ENCODE measurements around the gene AIF1. TPM values are rescaled to one million over a fixed set of nuclear protein-coding genes. Genes with fewer than 3 reads are reported as not detected.

Gene AIF1
- total RNA-seq, 2 experiments from 2014 or later = 16.3 to 22.0 TPM

GRCh38 chr6:31609519-31610406, 5.3 kb upstream of the AIF1 start:
- Histone ChIP-seq H3K9me2 (ENCODE audit: insufficient read depth, low read length) (no peaks in the 10 kb centered on the region), H2AFZ (ENCODE audit: low read length) (no peak overlapping the region), H3K9me3 (ENCODE audit: low read length) (no peaks in the 10 kb centered on the region), H3K4me3 (ENCODE audit: low read depth, low read length, poor library complexity, severe bottlenecking) (no peak overlapping the region), H3K4me1 (ENCODE audit: insufficient read depth, low read length, poor library complexity, severe bottlenecking) (peaks cover 9% of the 10 kb centered on the region), H3K79me2 (ENCODE audit: insufficient read depth, low read depth, low read length) (no peaks in the 10 kb centered on the region), H3K4me2 (ENCODE audit: low read length) (no peak overlapping the region), H3K36me3 (ENCODE audit: insufficient read depth, low read length) (no peaks in the 10 kb centered on the region), H4K20me1 (ENCODE audit: insufficient read depth, low read length) (no peaks in the 10 kb centered on the region), H3K27ac (ENCODE audit: low read depth, low read length, poor library complexity, severe bottlenecking) (no peak overlapping the region)
- CTCF ChIA-PET (ENCODE audit: unreplicated experiment) = interaction anchor here (0.6 kb wide), 1 partner anchor 79 kb away, joined by 5 read pairs; no protein-coding TSS in a partner anchor
- POLR2A ChIA-PET = no interaction called here
- BruUV-seq (replicated peaks) = no TSS peak
- no peak for DNase-seq (ENCODE audit: low spot score)
- TF ChIP-seq EZH2phosphoT487 (IDR thresholded peaks at IDR 0.05; ENCODE audit: borderline replicate concordance, low read depth, low read length) = no peak
- TF ChIP-seq, protein P1, sequence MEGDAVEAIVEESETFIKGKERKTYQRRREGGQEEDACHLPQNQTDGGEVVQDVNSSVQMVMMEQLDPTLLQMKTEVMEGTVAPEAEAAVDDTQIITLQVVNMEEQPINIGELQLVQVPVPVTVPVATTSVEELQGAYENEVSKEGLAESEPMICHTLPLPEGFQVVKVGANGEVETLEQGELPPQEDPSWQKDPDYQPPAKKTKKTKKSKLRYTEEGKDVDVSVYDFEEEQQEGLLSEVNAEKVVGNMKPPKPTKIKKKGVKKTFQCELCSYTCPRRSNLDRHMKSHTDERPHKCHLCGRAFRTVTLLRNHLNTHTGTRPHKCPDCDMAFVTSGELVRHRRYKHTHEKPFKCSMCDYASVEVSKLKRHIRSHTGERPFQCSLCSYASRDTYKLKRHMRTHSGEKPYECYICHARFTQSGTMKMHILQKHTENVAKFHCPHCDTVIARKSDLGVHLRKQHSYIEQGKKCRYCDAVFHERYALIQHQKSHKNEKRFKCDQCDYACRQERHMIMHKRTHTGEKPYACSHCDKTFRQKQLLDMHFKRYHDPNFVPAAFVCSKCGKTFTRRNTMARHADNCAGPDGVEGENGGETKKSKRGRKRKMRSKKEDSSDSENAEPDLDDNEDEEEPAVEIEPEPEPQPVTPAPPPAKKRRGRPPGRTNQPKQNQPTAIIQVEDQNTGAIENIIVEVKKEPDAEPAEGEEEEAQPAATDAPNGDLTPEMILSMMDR (conservative IDR thresholded peaks at IDR 0.05; ENCODE audit: low read length) = no peak
- intact Hi-C loops (cut with micrococcal nuclease; ENCODE audit: unreplicated experiment) = no loop called here

GRCh38 chr6:31610968-31611367, 4.1 kb upstream of the AIF1 start:
- POLR2A ChIA-PET = no interaction called here
- no peak for DNase-seq (ENCODE audit: low spot score)
- H3K9me2 ChIP-seq (ENCODE audit: insufficient read depth, low read length) = no peaks in the 10 kb centered on the region
- H3K36me3 ChIP-seq (ENCODE audit: insufficient read depth, low read length) = no peaks in the 10 kb centered on the region
- H3K79me2 ChIP-seq (ENCODE audit: insufficient read depth, low read depth, low read length) = no peaks in the 10 kb centered on the region
- TF ChIP-seq, protein P1 (conservative IDR thresholded peaks at IDR 0.05; ENCODE audit: low read length) = no peak
- no peak for TF ChIP-seq EZH2phosphoT487 (IDR thresholded peaks at IDR 0.05; ENCODE audit: borderline replicate concordance, low read depth, low read length)
- no peaks in the 10 kb centered on the region for H3K9me3 ChIP-seq (ENCODE audit: low read length)
- H3K4me3 ChIP-seq (ENCODE audit: low read depth, low read length, poor library complexity, severe bottlenecking) = no peak overlapping the region
- intact Hi-C loops (cut with micrococcal nuclease; ENCODE audit: unreplicated experiment) = no loop called here
- no peak overlapping the region for H2AFZ ChIP-seq (ENCODE audit: low read length)
- CTCF ChIA-PET (ENCODE audit: unreplicated experiment) = no interaction called here
- H3K27ac ChIP-seq (ENCODE audit: low read depth, low read length, poor library complexity, severe bottlenecking) = no peak overlapping the region
- no TSS peak for BruUV-seq (replicated peaks)
- H3K4me1 ChIP-seq (ENCODE audit: insufficient read depth, low read length, poor library complexity, severe bottlenecking) = peaks cover 21% of the 10 kb centered on the region
- H3K4me2 ChIP-seq (ENCODE audit: low read length) = no peak overlapping the region
- no peaks in the 10 kb centered on the region for H4K20me1 ChIP-seq (ENCODE audit: insufficient read depth, low read length)

DNA sequence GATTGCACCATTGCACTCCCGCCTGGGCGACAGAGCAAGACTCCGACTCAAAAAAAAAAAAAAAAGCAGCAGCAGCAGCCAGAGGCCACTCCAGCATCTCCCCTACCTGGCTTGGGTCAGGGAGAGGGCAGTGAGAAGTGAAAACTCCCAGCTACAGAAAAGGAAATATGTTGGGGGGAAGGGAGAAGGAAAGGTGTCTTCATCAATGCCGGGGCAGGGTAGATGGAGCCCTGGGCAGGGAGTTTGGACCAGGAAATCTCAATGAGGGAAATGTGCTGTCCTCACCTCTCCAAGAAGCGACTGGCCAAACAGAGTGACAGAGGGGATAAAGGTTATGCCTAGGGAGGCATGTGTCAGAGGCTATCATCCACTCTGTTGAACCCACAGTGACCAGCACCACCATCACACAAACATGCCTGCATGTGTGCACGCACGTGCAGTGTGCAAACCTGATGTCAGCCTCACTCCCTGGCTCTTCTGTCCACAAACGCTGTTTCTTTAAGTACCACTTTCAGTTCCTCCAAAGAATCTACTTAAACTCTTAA, 887 bp upstream of the AIF1 start:
- peak overlapping the region; percentile 22; the same call in 1 of the 2 replicates for H2AFZ ChIP-seq (ENCODE audit: low read length)
- TF ChIP-seq EZH2phosphoT487 (IDR thresholded peaks at IDR 0.05; ENCODE audit: borderline replicate concordance, low read depth, low read length) = no peak
- TF ChIP-seq, protein P1 (conservative IDR thresholded peaks at IDR 0.05; ENCODE audit: low read length) = no peak
- H3K9me2 ChIP-seq (ENCODE audit: insufficient read depth, low read length) = no peaks in the 10 kb centered on the region
- peak overlapping the region; percentile 76 for H3K4me2 ChIP-seq (ENCODE audit: low read length)
- DNase-seq (ENCODE audit: low spot score) = no peak
- no peaks in the 10 kb centered on the region for H3K79me2 ChIP-seq (ENCODE audit: insufficient read depth, low read depth, low read length)
- no peaks in the 10 kb centered on the region for H3K36me3 ChIP-seq (ENCODE audit: insufficient read depth, low read length)
- POLR2A ChIA-PET = interaction anchor here (0.7 kb wide), 1 partner anchor 113 kb away, joined by 3 read pairs; no protein-coding TSS in a partner anchor
- BruUV-seq (replicated peaks) = no TSS peak
- no peaks in the 10 kb centered on the region for H4K20me1 ChIP-seq (ENCODE audit: insufficient read depth, low read length)
- H3K9me3 ChIP-seq (ENCODE audit: low read length) = no peaks in the 10 kb centered on the region
- H3K4me1 ChIP-seq (ENCODE audit: insufficient read depth, low read length, poor library complexity, severe bottlenecking) = peaks cover 33% of the 10 kb centered on the region
- H3K4me3 ChIP-seq (ENCODE audit: low read depth, low read length, poor library complexity, severe bottlenecking) = no peak overlapping the region
- CTCF ChIA-PET (ENCODE audit: unreplicated experiment) = no interaction called here
- peak overlapping the region; percentile 58 for H3K27ac ChIP-seq (ENCODE audit: low read depth, low read length, poor library complexity, severe bottlenecking)
- intact Hi-C loops (cut with micrococcal nuclease; ENCODE audit: unreplicated experiment) = no loop called here

Data from OCI-LY7 (cell line).